DLD1 (cell line): ENCODE data around the gene ZNF839.
"Not testable (repeated sequence)": the region's sequence is repeated elsewhere in the genome, so short reads cannot be mapped to it uniquely, and the experiment has no call there.

Experiments
- in situ Hi-C: cut with HindIII; loops from 2 replicates; pipeline ENCODE4 v1.10.0; 2017; ENCODE audit warnings: low sequenced_read_pairs

ZNF839 gene

GRCh38 chr14:102333795-102334705 lies 14.5 kb downstream of the ZNF839 start:
- in situ Hi-C loops: no loop called here

GRCh38 chr14:102335163-102335562 lies 15.6 kb downstream of the ZNF839 start:
- in situ Hi-C loops: no loop called here

- in situ Hi-C loops: no loop called here
Measured at GRCh38 chr14:102338724-102339123, 19.2 kb downstream of the ZNF839 start.

- in situ Hi-C loops: no loop called here
Measured at GRCh38 chr14:102341566-102341965, 22.0 kb downstream of the ZNF839 start.

GRCh38 chr14:102342238-102342637 lies 22.7 kb downstream of the ZNF839 start:
- in situ Hi-C loops: no loop called here

GRCh38 chr14:102344084-102344483 lies 24.5 kb downstream of the ZNF839 start:
- in situ Hi-C loops: no loop called here

- in situ Hi-C loops: no loop called here
Measured at GRCh38 chr14:102344485-102344884, 24.9 kb downstream of the ZNF839 start.

- in situ Hi-C loops: no loop called here
Measured at GRCh38 chr14:102345232-102345631, 25.7 kb downstream of the ZNF839 start.

GRCh38 chr14:102346645-102347044 lies 27.1 kb downstream of the ZNF839 start:
- in situ Hi-C loops: no loop called here

- in situ Hi-C loops: no loop called here
Measured at GRCh38 chr14:102348376-102348775, 28.8 kb downstream of the ZNF839 start.

GRCh38 chr14:102351023-102351422 lies 31.5 kb downstream of the ZNF839 start:
- in situ Hi-C loops: no loop called here

- in situ Hi-C loops: not testable (repeated sequence)
Measured at GRCh38 chr14:102351593-102351992, 32.0 kb downstream of the ZNF839 start.

GRCh38 chr14:102352213-102352612 lies 32.7 kb downstream of the ZNF839 start:
- in situ Hi-C loops: no loop called here

- in situ Hi-C loops: no loop called here
Measured at GRCh38 chr14:102353126-102353619, 33.6 kb downstream of the ZNF839 start.

- in situ Hi-C loops: no loop called here
Measured at GRCh38 chr14:102356280-102356679, 36.7 kb downstream of the ZNF839 start.

GRCh38 chr14:102359341-102359740 lies 39.8 kb downstream of the ZNF839 start:
- in situ Hi-C loops: no loop called here

- in situ Hi-C loops: no loop called here
Measured at GRCh38 chr14:102360388-102360787, 40.8 kb downstream of the ZNF839 start.

- in situ Hi-C loops: no loop called here
Measured at GRCh38 chr14:102362084-102362483, 42.5 kb downstream of the ZNF839 start.

GRCh38 chr14:102362545-102363181 lies 43.1 kb downstream of the ZNF839 start, which contains the start of the genes CINP and TECPR2:
TSS of gene CINP (minus strand) at chr14:102362890. CDS start at chr14:102362851, 39 bp downstream.
TSS of gene TECPR2 (plus strand) at chr14:102362941. CDS start at chr14:102376722, 13,781 bp downstream.
- in situ Hi-C loops: no loop called here

- in situ Hi-C loops: no loop called here
Measured at GRCh38 chr14:102363182-102363943, 43.8 kb downstream of the ZNF839 start.

- in situ Hi-C loops: no loop called here
Measured at GRCh38 chr14:102370305-102370809, 50.8 kb downstream of the ZNF839 start.
